IPS DF 6.9 (cell line): ENCODE measurements around the gene RETN.
A peak's percentile ranks its signal among the peaks of the same experiment; 100 is the strongest.

Experiments
- DNase-seq: peaks from one replicate; pipeline ENCODE4 v3.0.0-alpha.2; 2013; ENCODE audit warnings: low read depth, low spot score
- H3K27ac ChIP-seq: one replicate; pipeline ENCODE4 v1.5.1; 2013; ENCODE audit warnings: low read length, control low read depth
- H3K27me3 ChIP-seq: 2 replicates; pipeline ENCODE4 v1.6.1; 2013; ENCODE audit warnings: mild to moderate bottlenecking, low read length; ENCODE audit not compliant: control insufficient read depth, insufficient read depth
- H3K36me3 ChIP-seq: 2 replicates; pipeline ENCODE4 v1.6.1; 2013; ENCODE audit warnings: low read length; ENCODE audit not compliant: control insufficient read depth, insufficient read depth
- H3K4me1 ChIP-seq: 2 replicates; pipeline ENCODE4 v1.6.1; 2013; ENCODE audit warnings: low read length; ENCODE audit not compliant: control insufficient read depth, insufficient read depth
- H3K4me3 ChIP-seq: 2 replicates; pipeline ENCODE4 v1.5.1; 2013; ENCODE audit warnings: mild to moderate bottlenecking, low read length
- H3K9me3 ChIP-seq: 2 replicates; pipeline ENCODE4 v1.6.1; 2013; ENCODE audit warnings: low read length, inconsistent platforms; ENCODE audit not compliant: control insufficient read depth, insufficient read depth
- WGBS: extraction: QIAGEN DNeasy Blood & Tissue Kit; methylation state at CpG from one replicate; pipeline ENCODE4 v1.1.7; 2013; ENCODE audit warnings: mixed read lengths, missing lambda C conversion rate; ENCODE audit not compliant: insufficient read length, insufficient coverage; 5-methylcytosine and 5-hydroxymethylcytosine counted together

RETN gene

GRCh38 chr19:7629347-7630054, 39.3 kb upstream of the RETN start, which contains the start of the genes PET100 and XAB2:
TSS of gene PET100 (plus strand) at chr19:7629793. CDS start at chr19:7629834, 41 bp downstream.
TSS of gene XAB2 (minus strand) at chr19:7629545. CDS start at chr19:7629527, 18 bp downstream.
- Histone ChIP-seq H3K36me3 (peaks cover 13% of the 10 kb centered on the region; the same call in 1 of the 2 replicates), H3K27me3 (no peaks in the 10 kb centered on the region; the same call in 1 of the 2 replicates), H3K4me3 (peak within 1 kb of the TSS; percentile 89), H3K9me3 (no peaks in the 10 kb centered on the region), H3K4me1 (no peaks in the 10 kb centered on the region; the same call in 1 of the 2 replicates), H3K27ac (no peak within 1 kb of the TSS)
- WGBS = no CpG with 5 or more reads among the region's 40 CpGs
- peak; percentile 95 for DNase-seq

- H3K27ac ChIP-seq = no peak overlapping the region
- no peaks in the 10 kb centered on the region for H3K9me3 ChIP-seq
- DNase-seq = no peak
- no peaks in the 10 kb centered on the region; the same call in none of the 2 replicates for H3K27me3 ChIP-seq
- peaks cover under 1% of the 10 kb centered on the region for H3K4me1 ChIP-seq
- WGBS = no CpG with 5 or more reads among the region's 12 CpGs
- H3K36me3 ChIP-seq = peaks cover 3% of the 10 kb centered on the region; the same call in 1 of the 2 replicates
- no peak overlapping the region for H3K4me3 ChIP-seq
Measured at GRCh38 chr19:7631577-7631976, 37.3 kb upstream of the RETN start.

- Histone ChIP-seq H3K4me3 (no peak overlapping the region), H3K9me3 (no peaks in the 10 kb centered on the region), H3K36me3 (peaks cover 3% of the 10 kb centered on the region; the same call in 1 of the 2 replicates), H3K27me3 (no peaks in the 10 kb centered on the region; the same call in none of the 2 replicates), H3K4me1 (peaks cover 2% of the 10 kb centered on the region), H3K27ac (no peak overlapping the region)
- no CpG with 5 or more reads among the region's 40 CpGs for WGBS
- no peak for DNase-seq
Measured at GRCh38 chr19:7632340-7633203, 36.3 kb upstream of the RETN start.

DNA sequence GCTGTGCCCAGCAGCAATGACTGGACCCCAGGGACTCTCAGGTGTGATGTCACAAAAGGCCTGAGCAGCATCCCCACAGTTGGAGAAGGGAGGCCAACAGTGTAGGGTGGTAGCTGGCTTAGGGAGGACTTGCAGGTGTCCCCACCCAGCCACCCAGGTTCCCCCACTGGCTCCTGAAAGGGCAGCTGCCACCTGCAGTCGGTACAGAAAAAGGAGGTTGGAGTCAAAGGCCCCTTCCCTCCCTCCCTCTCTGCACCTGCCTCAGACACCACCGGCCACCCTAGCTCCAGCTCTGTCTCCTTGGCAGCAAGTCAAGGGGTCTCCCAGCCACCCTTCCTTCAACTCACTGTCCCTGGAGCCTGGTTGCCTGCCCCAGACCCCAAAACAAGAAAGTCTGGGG, 35.2 kb upstream of the RETN start, which contains the start of gene PCP2:
TSS of gene PCP2 (minus strand) at position 22 of the 400 bp plus-strand sequence. CDS start 262 bp downstream, outside the sequence.
- H3K27ac ChIP-seq = no peak within 1 kb of the TSS
- no peaks in the 10 kb centered on the region; the same call in none of the 2 replicates for H3K27me3 ChIP-seq
- H3K9me3 ChIP-seq = no peaks in the 10 kb centered on the region
- H3K36me3 ChIP-seq = peaks cover 3% of the 10 kb centered on the region; the same call in 1 of the 2 replicates
- H3K4me3 ChIP-seq = no peak within 1 kb of the TSS
- DNase-seq = no peak
- H3K4me1 ChIP-seq = peaks cover 2% of the 10 kb centered on the region
- no CpG with 5 or more reads among the region's 2 CpGs for WGBS

DNA sequence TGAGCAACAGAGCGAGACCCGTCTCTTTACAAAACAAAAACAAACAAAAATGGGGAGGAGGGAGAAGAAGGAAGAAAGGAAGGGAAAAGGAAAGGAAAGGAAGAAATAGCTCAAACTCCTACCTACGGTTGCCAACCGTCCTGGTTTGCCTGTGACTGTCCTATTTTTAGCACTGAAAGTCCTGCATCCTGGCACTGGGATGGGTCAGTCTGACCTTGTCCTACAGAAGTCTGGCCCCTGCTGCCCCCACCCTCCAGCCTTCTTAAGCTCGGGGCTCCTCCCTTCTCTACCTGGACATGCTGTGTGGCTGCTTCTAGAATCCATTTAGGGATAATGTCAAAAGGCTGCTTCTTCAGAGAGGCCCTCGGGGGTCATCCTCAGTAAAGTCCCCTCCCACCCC, 33.2 kb upstream of the RETN start:
- Histone ChIP-seq H3K4me1 (peaks cover 2% of the 10 kb centered on the region), H3K27me3 (no peaks in the 10 kb centered on the region; the same call in none of the 2 replicates), H3K36me3 (peaks cover 3% of the 10 kb centered on the region; the same call in 1 of the 2 replicates), H3K9me3 (no peaks in the 10 kb centered on the region), H3K27ac (no peak overlapping the region), H3K4me3 (no peak overlapping the region)
- no peak for DNase-seq
- no CpG with 5 or more reads among the region's 6 CpGs for WGBS

- Histone ChIP-seq H3K27ac (no peak overlapping the region), H3K9me3 (no peaks in the 10 kb centered on the region), H3K4me1 (peaks cover 2% of the 10 kb centered on the region), H3K4me3 (no peak overlapping the region), H3K27me3 (no peaks in the 10 kb centered on the region; the same call in none of the 2 replicates), H3K36me3 (peaks cover 3% of the 10 kb centered on the region; the same call in 1 of the 2 replicates)
- no peak for DNase-seq
- no CpG with 5 or more reads among the region's 16 CpGs for WGBS
Measured at GRCh38 chr19:7636317-7636690, 32.5 kb upstream of the RETN start.

DNA sequence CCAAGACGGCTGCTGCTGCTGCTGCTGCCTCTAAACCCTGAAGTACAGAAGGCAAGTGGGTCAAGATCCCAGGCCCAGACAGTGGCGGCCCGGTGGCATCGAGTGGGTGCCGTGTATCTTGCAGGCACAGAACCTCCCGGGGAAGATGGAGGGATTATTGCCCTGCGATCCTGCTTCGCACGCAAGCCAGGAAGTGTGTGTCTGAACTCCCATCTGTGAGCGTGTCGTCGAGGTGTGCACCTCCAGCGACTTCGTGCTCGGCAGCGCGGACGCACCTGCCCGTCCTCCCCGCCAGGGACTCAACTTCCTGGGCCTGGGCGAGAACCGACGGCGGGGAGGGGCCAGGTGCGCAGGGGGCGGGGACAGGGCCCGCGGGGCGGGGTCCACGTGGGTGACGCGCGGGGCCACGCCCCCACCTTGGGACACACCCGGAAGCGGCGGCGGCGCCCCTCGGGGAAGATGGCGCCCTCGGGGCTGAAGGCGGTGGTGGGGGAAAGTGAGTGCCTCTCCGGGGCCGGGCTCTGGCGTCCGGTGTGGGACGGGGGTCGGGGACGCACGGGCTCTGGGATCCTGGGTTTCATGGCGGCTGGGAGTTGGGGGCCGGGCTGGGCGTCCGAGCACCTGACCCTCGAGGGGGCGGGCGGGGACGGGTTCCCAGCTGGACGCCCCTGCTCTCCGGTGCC, 32.0 kb upstream of the RETN start, which contains the start of gene STXBP2:
TSS of gene STXBP2 (plus strand) at position 420 of the 683 bp plus-strand sequence. CDS start at position 460, 40 bp downstream.
- no peaks in the 10 kb centered on the region; the same call in none of the 2 replicates for H3K27me3 ChIP-seq
- H3K4me3 ChIP-seq = peak within 1 kb of the TSS; percentile 62; the same call in 1 of the 2 replicates
- no CpG with 5 or more reads among the region's 61 CpGs for WGBS
- DNase-seq = no peak
- H3K4me1 ChIP-seq = peaks cover 2% of the 10 kb centered on the region
- no peak within 1 kb of the TSS for H3K27ac ChIP-seq
- peaks cover 3% of the 10 kb centered on the region; the same call in 1 of the 2 replicates for H3K36me3 ChIP-seq
- H3K9me3 ChIP-seq = no peaks in the 10 kb centered on the region

DNA sequence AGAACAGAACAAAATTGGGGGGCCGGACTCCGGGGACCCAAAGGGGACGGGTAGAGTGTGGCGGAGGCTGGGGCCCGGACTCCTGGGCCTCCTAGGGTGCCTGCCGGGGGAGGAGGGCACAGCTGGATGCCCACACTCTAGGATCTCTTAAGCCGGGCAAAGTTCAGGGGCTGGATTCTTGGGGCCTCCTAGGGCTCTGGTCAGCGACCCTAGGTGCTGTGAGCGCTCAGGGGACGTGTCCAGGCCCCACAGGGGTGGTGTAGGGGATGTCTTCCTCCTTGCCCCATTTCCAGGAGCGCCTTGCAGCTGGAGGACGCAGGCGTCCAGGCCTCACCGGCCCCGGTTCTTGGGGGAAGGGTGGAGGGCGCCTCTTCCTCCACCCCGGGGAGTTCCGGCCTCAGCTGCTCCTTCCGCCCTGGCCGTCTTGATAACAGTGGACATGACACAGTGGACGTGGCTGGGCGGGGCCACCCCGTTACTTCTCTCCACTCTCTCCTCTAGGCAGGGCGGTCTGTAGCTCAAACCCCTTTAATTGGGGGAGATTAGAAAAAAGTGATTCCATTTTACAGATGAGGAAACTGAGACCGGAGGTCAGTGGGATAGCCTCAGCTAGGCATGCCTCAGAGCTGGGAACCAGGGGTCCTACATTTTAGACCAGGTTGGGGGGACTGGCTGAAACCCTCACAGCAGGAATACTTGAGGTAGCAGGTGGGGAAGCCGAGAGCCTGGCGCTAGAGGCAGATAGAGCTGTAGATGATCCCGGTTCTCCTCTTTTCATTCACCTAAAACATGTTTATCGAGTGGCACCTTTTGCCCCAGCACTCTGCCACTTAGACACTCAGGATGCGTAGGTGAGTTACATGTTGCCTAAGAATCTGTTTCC, 31.2 kb upstream of the RETN start:
- peaks cover 2% of the 10 kb centered on the region for H3K4me1 ChIP-seq
- WGBS = no CpG with 5 or more reads among the region's 30 CpGs
- H3K27me3 ChIP-seq = no peaks in the 10 kb centered on the region; the same call in none of the 2 replicates
- DNase-seq = no peak
- no peak overlapping the region for H3K27ac ChIP-seq
- H3K4me3 ChIP-seq = peak overlapping the region; percentile 62; the same call in 1 of the 2 replicates
- no peaks in the 10 kb centered on the region for H3K9me3 ChIP-seq
- H3K36me3 ChIP-seq = no peaks in the 10 kb centered on the region; the same call in 1 of the 2 replicates

DNA sequence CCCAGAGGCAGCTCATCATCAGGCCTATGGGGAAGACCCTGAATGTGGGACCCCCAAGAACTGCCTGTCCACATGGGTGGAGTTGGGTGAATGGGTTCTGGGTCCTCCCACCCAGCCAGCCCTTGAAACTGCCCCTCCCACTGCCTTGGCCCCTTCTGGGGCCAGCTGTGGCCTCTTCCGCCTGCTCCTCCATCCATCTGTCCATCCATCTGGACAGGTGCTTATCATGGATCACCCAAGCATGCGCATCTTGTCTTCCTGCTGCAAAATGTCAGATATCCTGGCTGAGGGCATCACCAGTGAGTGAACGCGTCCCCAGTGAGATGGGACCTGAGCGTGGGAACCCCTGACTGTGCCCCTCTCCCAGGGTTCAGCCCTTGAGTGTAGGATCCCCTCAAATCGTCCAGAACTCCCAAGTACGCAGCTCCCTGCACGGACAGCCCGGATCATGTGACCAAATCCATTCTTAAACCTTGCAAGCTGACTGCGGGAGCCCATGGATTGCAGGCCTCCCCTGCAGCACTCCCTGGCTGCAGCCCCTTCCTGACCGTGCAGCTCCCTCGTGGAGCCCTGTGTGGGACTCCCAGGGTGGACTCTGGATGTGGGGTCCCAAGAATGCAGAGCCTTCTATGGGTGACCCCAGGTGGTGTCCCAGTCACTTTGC, 29.9 kb upstream of the RETN start:
- no peaks in the 10 kb centered on the region; the same call in 1 of the 2 replicates for H3K27me3 ChIP-seq
- WGBS = no CpG with 5 or more reads among the region's 12 CpGs
- no peaks in the 10 kb centered on the region for H3K36me3 ChIP-seq
- no peak for DNase-seq
- no peak overlapping the region for H3K27ac ChIP-seq
- no peak overlapping the region for H3K4me3 ChIP-seq
- no peaks in the 10 kb centered on the region for H3K9me3 ChIP-seq
- peaks cover 2% of the 10 kb centered on the region; the same call in 1 of the 2 replicates for H3K4me1 ChIP-seq
